Activated T-helper 2 cell treated with anti-CD3 and anti-CD28 coated beads, Interferon-gamma antibody, Interleukin-2, Interleukin-4, amounts not matched to agents 10 μg/mL and 5 μg/mL and 100 μg/mL, durations not matched to agents 14 hours and 24 hours and 36 hours (primary cell): Measurements from ENCODE around the gene BLCAP. TPM values are rescaled to one million over a fixed set of nuclear protein-coding genes. Genes with fewer than 3 reads are reported as not detected.
"Not testable (repeated sequence)": the region's sequence is repeated elsewhere in the genome, so short reads cannot be mapped to it uniquely, and the experiment has no call there.

Source experiments
- DNase-seq: peaks from one replicate; pipeline ENCODE4 v3.0.0; 2021; ENCODE audit warnings: low spot score
- H3K27ac Mint-ChIP-seq: one replicate; pipeline ENCODE4 v1.8.0; 2021; ENCODE audit warnings: mixed read lengths
- H3K27me3 Mint-ChIP-seq: one replicate; pipeline ENCODE4 v1.8.0; 2021; ENCODE audit warnings: low read depth, mixed read lengths
- H3K36me3 Mint-ChIP-seq: one replicate; pipeline ENCODE4 v1.8.0; 2021; ENCODE audit warnings: low read depth, mixed read lengths
- H3K4me1 Mint-ChIP-seq: one replicate; pipeline ENCODE4 v1.8.0; 2021; ENCODE audit warnings: low read depth, mixed read lengths
- H3K4me3 Mint-ChIP-seq: one replicate; pipeline ENCODE4 v1.8.0; 2021; ENCODE audit warnings: low read depth, mild to moderate bottlenecking, moderate library complexity, mixed read lengths
- H3K9me3 Mint-ChIP-seq: one replicate; pipeline ENCODE4 v1.8.0; 2021; ENCODE audit warnings: mixed read lengths
- intact Hi-C: fragments of 100-400 bp; cut with micrococcal nuclease; formaldehyde crosslinking; loops from one replicate; pipeline ENCODE4 v1.15.1; 2023
- total RNA-seq: library from RNA; stranded (reverse); gene quantifications from 2 replicates; pipeline ENCODE4 v1.2.3, GENCODE V29; 2022

Gene BLCAP
- total RNA-seq, 1 donor from 2014 or later = 24.2 TPM

DNA sequence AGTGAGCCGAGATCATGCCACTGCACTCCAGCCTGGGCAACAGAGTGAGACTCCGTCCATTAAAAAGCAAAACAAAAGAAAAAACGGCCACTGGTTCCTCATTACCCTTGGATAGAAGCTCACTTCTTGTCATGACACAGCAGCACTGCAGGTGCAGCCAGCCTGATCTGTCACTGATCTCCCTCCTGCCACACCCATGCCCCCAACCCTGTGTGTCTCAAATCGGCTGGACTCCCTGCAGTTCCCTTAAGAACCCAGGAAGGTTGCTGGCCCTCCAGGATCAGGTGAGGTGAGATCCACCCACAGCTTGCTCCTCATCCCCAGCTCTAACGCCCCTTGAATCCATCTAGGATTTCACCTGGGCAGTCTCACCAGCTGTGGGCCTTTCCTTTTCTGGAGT lies 32.9 kb downstream of the BLCAP start:
- Mint-ChIP-seq H3K27me3 (no peaks in the 10 kb centered on the region), H3K4me1 (no peaks in the 10 kb centered on the region), H3K9me3 (no peaks in the 10 kb centered on the region), H3K36me3 (no peaks in the 10 kb centered on the region), H3K27ac (no peak overlapping the region), H3K4me3 (no peak overlapping the region)
- intact Hi-C loops = no loop called here
- DNase-seq = no peak

DNA sequence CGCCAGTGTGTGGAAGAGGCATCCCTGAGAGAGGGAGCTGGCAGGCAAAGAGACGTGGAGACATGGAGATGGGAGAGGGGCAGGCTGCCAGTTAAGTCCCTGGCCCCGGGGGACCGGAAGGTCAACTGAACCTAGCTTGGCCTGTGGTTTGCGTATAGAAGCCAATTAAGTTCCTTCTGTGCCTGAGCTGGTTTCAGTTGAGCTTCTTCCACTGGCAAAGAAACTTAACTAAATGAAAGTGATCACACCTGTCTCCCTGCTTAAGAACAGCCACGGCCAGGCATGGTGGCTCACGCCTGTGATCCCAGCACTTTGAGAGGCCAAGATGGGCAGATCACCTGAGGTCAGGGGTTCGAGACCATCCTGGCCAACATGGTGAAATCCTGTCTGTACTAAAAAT lies 33.4 kb downstream of the BLCAP start:
- no peaks in the 10 kb centered on the region for H3K36me3 Mint-ChIP-seq
- H3K4me3 Mint-ChIP-seq = no peak overlapping the region
- no peak for DNase-seq
- intact Hi-C loops = no loop called here
- no peaks in the 10 kb centered on the region for H3K9me3 Mint-ChIP-seq
- H3K27me3 Mint-ChIP-seq = no peaks in the 10 kb centered on the region
- no peaks in the 10 kb centered on the region for H3K4me1 Mint-ChIP-seq
- no peak overlapping the region for H3K27ac Mint-ChIP-seq

DNA sequence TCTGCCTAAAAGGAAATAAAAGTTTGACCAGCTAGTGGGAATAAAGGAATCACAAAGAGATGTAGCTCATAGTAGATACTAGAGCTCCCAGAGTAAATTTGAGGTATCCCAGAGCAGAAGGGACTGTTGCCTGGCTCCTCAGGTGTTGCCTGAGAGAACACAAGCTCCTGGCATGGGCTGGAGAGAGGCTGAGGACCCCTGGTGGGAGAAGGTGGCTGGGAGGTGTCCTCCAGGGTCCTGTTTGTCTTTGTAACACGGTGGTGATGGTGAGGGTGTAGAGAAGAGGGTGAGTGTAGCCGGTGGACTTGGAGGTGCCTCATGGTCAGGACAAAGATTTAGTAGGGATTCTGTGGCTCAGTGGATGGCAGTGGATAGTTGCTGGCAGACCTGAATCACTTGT lies 34.7 kb downstream of the BLCAP start:
- no peak overlapping the region for H3K4me3 Mint-ChIP-seq
- no peaks in the 10 kb centered on the region for H3K36me3 Mint-ChIP-seq
- H3K4me1 Mint-ChIP-seq = no peaks in the 10 kb centered on the region
- no peaks in the 10 kb centered on the region for H3K9me3 Mint-ChIP-seq
- no peak for DNase-seq
- no peak overlapping the region for H3K27ac Mint-ChIP-seq
- H3K27me3 Mint-ChIP-seq = no peaks in the 10 kb centered on the region
- intact Hi-C loops = no loop called here

DNA sequence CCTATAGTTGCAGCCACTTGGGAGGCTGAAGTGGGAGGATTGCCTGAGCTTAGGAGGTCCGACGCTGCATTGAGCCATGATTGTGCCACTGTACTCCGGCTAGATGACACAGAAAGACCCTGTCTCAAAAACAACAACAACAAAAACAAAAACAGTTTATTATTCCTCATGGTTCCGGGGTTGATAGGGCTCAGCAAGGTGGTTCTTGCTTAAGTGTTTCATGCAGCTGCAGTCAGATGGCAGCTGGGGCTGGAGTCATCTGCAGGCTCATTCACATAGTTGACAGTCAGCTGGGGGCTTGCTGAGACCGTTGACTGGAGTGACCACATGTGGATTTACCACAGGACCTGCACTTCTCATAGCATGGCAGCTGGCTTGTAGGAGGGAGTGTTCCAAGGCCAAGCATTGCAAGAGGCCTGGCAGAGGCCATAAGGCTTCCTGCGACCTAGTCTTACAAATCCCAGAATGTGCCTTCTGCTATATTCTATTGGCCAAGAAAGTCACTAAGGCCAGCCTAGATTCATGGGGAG lies 35.5 kb downstream of the BLCAP start:
- Mint-ChIP-seq H3K27ac (no peak overlapping the region), H3K4me3 (no peak overlapping the region), H3K9me3 (no peaks in the 10 kb centered on the region), H3K27me3 (no peaks in the 10 kb centered on the region), H3K4me1 (no peaks in the 10 kb centered on the region), H3K36me3 (no peaks in the 10 kb centered on the region)
- intact Hi-C loops = no loop called here
- no peak for DNase-seq

DNA sequence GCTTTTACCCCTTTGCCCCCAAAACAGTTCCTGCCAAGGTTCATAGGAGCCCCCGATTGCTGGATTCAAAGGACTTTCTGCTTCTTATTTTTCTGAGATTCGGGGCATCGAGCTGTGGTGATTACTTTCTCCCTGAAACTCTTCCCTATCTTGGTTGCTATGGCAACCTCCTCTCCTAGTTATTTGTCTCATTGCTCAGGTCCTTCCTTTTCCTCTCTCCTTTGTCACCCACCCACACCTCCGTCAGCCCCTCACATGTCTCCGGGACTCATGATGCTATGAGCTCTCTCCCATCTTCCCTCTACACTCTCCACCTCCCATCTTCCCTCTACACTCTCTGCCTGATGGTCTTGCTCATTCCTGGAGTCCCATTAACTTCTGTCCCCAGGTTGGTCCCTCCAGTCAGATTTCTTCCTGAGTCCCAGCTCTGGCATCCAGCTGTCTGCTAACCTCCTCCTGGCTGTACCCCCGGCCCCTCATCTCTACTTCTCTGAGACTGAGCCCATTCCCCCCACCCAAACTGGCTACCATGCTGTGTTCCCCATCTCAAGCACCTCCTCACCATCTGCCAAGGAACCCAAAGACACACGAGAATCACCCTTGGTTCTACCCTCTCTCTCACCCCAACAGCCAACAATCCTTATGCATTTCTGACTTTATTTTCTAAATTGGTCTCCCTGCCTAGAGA lies 36.9 kb downstream of the BLCAP start:
- H3K9me3 Mint-ChIP-seq = no peaks in the 10 kb centered on the region
- H3K4me1 Mint-ChIP-seq = no peaks in the 10 kb centered on the region
- no peak overlapping the region for H3K4me3 Mint-ChIP-seq
- no peak for DNase-seq
- intact Hi-C loops = no loop called here
- H3K36me3 Mint-ChIP-seq = no peaks in the 10 kb centered on the region
- no peak overlapping the region for H3K27ac Mint-ChIP-seq
- no peaks in the 10 kb centered on the region for H3K27me3 Mint-ChIP-seq

DNA sequence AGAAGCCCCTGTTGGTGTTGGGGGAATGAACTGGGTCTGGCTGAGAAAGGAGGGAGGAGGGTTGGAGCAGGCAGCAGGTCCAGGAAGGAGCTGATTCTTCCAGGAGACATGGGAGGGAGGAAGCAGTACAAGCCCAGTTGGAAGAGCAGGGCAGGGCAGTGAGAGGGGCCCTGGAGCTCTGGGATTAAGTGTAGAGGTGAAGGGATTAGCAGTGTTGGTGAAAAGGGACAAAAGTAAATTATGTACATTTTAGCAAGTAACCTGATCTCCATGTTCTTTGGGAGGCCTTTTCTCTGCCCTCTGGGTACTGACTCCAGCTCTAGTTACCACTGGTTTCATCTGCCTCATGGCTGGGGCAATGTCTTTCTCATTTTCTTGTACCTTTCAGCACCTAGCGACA lies 41.5 kb downstream of the BLCAP start:
- DNase-seq, H3K9me3 Mint-ChIP-seq, H3K27ac Mint-ChIP-seq, H3K4me3 Mint-ChIP-seq, H3K4me1 Mint-ChIP-seq, intact Hi-C loops, H3K36me3 Mint-ChIP-seq: not testable (repeated sequence)
- peaks cover 16% of the 10 kb centered on the region for H3K27me3 Mint-ChIP-seq

DNA sequence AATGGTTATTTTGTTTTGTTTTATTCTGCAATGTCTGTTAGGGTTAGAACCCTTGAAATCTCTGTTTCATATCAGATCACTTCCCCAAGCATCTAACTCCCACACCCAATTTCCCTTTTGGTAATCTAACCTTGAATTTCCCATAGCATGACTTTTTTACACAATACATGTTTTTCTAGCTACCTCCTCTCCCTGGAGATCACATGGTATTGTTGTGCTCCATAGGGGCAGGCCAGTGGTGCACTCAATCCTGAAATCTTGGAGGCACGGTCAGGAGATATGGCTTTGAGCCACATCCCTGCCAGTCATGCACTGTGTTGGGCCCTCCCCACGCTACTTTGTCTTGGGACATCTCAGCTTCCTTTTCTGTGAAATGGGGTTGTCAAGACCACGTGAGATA lies 43.3 kb downstream of the BLCAP start:
- H3K9me3 Mint-ChIP-seq = no peaks in the 10 kb centered on the region
- intact Hi-C loops = no loop called here
- no peak overlapping the region for H3K4me3 Mint-ChIP-seq
- H3K36me3 Mint-ChIP-seq = no peaks in the 10 kb centered on the region
- peaks cover 21% of the 10 kb centered on the region for H3K27me3 Mint-ChIP-seq
- DNase-seq = no peak
- H3K27ac Mint-ChIP-seq = no peak overlapping the region
- H3K4me1 Mint-ChIP-seq = peaks cover 6% of the 10 kb centered on the region

DNA sequence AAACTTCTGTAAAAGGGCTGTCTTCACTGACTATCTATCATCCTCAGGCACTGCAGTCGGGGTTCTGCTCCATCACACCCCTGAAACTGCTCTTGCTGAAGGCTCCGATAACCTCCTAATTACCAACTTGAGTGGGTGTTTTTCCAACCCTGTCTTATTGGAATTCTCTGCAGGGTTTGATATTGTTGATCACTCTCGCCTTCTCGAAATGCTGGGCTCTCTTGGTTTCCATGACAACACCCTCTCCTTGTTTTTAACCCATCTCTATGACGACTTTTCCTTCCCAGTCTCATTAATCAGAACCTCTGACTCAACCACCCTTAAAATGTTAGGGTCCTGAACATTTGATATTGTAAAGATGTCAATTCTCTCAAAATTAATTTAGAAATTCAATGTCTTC lies 46.1 kb downstream of the BLCAP start:
- intact Hi-C loops = no loop called here
- no peaks in the 10 kb centered on the region for H3K9me3 Mint-ChIP-seq

DNA sequence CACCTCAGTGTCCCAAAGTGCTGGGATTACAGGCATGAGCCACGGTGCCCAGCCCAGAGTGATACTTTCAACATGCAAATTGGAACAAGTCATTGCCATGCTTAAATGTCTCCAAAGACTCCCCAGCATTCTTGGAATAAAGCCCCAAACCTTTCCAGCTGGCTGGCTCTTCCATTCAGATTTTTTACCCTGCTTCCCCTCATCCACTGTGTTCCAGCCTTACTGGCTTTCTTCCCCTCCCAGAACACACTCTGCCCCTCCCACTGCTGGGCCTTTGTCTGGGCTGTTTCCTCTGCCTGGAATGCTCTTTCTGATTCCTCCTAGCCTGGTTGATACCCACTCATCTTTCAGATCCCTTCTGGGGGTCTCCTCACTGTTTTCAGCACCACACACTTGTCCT lies 46.8 kb downstream of the BLCAP start:
- Mint-ChIP-seq H3K9me3 (no peaks in the 10 kb centered on the region), H3K27ac (no peak overlapping the region), H3K36me3 (no peaks in the 10 kb centered on the region), H3K4me1 (peaks cover 6% of the 10 kb centered on the region), H3K27me3 (peaks cover 33% of the 10 kb centered on the region), H3K4me3 (no peak overlapping the region)
- intact Hi-C loops = no loop called here
- no peak for DNase-seq

More for the DNA sequence above, 46.1 kb downstream of the BLCAP start:
- peaks cover 6% of the 10 kb centered on the region for H3K4me1 Mint-ChIP-seq
- no peak for DNase-seq
- peaks cover 30% of the 10 kb centered on the region for H3K27me3 Mint-ChIP-seq
- no peak overlapping the region for H3K27ac Mint-ChIP-seq
- H3K4me3 Mint-ChIP-seq = no peak overlapping the region
- H3K36me3 Mint-ChIP-seq = no peaks in the 10 kb centered on the region

DNA sequence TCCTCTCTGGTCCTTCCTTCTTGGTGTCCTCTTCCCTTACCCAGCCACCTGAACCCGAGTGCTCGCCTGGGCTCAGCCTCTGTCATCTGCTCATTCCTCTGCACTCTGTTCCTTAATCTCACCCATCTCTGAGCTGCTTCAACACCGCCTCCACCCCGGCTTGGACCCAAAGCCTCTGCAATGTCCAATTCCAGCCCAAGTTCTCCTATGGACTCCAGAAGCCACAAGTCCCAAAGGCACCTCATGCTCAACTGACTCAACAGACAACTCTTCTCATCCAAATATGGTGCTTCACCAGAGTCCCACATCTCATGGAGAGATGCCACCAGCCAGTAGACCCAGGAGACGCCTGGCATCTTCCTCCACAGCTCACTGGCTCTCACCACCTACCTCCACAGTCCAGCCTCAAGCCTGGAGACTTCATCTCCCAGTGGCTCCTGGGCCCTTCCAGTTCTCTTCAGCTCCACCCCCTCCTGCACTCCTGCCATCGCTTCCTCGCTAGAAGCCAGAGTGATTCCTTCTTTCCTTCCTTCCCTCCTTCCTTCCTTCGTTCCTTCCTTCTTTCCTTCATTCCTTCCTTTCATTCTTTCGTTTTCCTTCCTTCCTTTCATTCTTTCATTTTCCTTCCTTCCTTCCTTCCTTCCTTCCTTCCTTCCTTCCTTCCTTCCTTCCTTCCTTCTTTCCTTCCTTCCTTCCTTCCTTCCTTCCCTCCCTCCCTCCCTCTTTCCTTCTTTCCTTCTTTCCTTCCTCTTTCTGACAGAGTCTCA lies 47.6 kb downstream of the BLCAP start:
- no peaks in the 10 kb centered on the region for H3K36me3 Mint-ChIP-seq
- DNase-seq = no peak
- H3K9me3 Mint-ChIP-seq = no peaks in the 10 kb centered on the region
- intact Hi-C loops = no loop called here
- H3K4me3 Mint-ChIP-seq = no peak overlapping the region
- H3K27me3 Mint-ChIP-seq = peaks cover 27% of the 10 kb centered on the region
- H3K4me1 Mint-ChIP-seq = peaks cover 6% of the 10 kb centered on the region
- no peak overlapping the region for H3K27ac Mint-ChIP-seq

DNA sequence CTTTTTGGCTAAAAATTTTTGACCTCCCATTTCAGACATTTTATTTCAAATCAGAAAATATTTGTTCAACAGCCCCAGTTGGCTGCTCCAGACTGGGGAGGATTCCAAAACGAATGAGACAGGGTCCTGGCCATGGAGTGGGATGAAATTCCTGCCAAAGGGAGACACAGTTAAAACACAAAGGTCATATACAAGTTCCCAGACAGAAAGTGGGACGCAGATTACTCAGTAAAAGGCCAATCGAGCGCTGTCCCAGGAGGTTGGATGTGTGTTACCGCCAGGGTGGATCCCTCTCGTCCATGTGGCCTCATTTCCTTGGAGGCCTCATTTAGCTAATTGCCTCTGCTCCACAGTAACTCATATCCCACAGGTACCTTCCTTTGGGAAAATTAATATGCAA lies 48.4 kb downstream of the BLCAP start:
- DNase-seq = no peak
- H3K4me3 Mint-ChIP-seq = no peak overlapping the region
- peaks cover 2% of the 10 kb centered on the region for H3K4me1 Mint-ChIP-seq
- no peak overlapping the region for H3K27ac Mint-ChIP-seq
- H3K9me3 Mint-ChIP-seq = no peaks in the 10 kb centered on the region
- peaks cover 23% of the 10 kb centered on the region for H3K27me3 Mint-ChIP-seq
- intact Hi-C loops = no loop called here
- H3K36me3 Mint-ChIP-seq = no peaks in the 10 kb centered on the region

DNA sequence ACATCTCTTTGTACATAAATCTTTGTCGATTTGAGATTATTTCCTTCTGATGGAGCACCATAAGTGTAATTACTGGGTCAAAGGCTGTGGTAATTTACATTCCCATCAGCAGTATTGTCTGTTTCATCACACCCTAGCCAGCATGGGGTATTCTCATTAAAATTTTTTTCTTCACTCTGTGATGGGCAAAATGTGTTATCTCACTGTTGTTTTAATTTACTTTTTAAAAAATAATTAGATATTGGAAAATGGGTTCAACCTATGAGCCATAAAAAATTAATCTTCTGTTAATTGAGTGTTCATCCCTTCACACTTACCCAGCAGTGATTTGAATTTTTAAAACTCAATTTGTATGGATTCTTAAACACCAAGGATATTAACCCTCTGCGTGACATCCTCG lies 50.6 kb downstream of the BLCAP start:
- no peaks in the 10 kb centered on the region for H3K4me1 Mint-ChIP-seq
- H3K4me3 Mint-ChIP-seq = no peak overlapping the region
- no peaks in the 10 kb centered on the region for H3K36me3 Mint-ChIP-seq
- no peak overlapping the region for H3K27ac Mint-ChIP-seq
- H3K27me3 Mint-ChIP-seq = peaks cover 20% of the 10 kb centered on the region
- no peak for DNase-seq
- H3K9me3 Mint-ChIP-seq = no peaks in the 10 kb centered on the region
- intact Hi-C loops = no loop called here

DNA sequence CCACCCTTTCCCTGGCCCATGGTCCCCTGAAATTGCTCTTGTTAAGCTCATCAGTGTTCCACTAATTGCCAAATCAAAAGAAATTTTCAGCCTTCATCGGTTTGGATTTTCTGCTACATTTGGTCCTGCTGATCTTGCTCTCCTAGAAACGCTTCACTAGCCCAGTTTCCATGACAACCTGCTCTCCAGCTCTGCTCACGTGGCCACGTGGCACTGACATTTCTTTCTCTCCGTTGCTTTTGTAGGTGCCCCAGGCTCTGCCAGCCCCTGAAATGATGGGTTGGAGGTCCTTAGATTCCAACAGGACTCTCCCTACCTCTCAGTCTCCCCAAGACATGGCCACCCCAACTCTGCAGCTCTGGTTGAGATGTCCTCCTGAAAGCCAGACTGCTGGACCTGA lies 52.4 kb downstream of the BLCAP start:
- Mint-ChIP-seq H3K9me3 (no peaks in the 10 kb centered on the region), H3K27ac (no peak overlapping the region), H3K36me3 (no peaks in the 10 kb centered on the region), H3K4me1 (no peaks in the 10 kb centered on the region), H3K4me3 (no peak overlapping the region), H3K27me3 (peaks cover 14% of the 10 kb centered on the region)
- no peak for DNase-seq
- intact Hi-C loops = no loop called here
